ENCODE data around the gene ELMOD1.
A peak's percentile ranks its signal among the peaks of the same experiment; 100 is the strongest.

ELMOD1 gene

DNA sequence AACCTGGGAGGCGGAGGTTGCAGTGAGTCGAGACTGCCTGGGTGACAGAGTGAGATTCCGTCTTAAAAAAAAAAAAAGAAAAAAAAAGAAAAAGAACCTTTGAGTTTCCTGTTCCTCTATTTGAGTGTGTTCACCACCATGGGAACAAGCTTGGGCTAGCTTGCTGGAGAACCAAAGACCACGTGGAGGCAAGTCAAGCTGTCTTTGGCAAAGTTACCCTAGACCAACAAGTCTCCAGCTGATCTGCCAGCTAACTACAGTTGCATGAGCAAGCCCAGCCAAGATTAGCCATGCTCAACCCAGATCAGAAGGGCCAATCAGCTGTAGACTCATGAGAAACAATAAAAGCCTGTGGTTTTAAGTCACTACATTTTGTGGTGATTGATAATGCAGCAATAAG is 91.2 kb downstream of the ELMOD1 start:
- Mint-ChIP-seq H3K4me1 (peaks cover 6% of the 10 kb centered on the region), H3K27me3 (peaks cover 7% of the 10 kb centered on the region), H3K9me3 (no peaks in the 10 kb centered on the region), H3K4me3 (no peak overlapping the region), H3K27ac (no peak overlapping the region), H3K36me3 (no peaks in the 10 kb centered on the region)
- ATAC-seq: no peak

DNA sequence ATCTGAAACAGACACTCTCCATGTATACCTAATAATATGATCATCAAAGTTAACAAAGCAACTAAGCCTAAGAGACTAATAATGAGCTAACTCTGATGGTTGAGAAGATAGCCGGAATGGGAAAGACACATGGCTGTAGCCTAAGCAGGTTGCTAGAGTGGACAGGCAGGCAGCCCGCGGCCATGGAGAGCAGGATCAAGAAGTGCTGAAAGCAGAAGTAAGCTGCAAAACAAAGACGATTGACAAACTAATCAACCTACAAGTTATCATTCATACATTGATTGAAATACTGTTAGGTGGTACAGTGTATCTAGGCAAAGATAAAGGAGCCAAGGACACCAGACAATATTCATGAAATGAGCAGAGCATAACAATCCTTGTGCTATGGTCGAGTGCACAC is 91.6 kb downstream of the ELMOD1 start:
- Mint-ChIP-seq H3K27me3 (peaks cover 7% of the 10 kb centered on the region), H3K4me3 (no peak overlapping the region), H3K27ac (no peak overlapping the region), H3K4me1 (peaks cover 6% of the 10 kb centered on the region), H3K9me3 (no peaks in the 10 kb centered on the region), H3K36me3 (no peaks in the 10 kb centered on the region)
- no peak for ATAC-seq

DNA sequence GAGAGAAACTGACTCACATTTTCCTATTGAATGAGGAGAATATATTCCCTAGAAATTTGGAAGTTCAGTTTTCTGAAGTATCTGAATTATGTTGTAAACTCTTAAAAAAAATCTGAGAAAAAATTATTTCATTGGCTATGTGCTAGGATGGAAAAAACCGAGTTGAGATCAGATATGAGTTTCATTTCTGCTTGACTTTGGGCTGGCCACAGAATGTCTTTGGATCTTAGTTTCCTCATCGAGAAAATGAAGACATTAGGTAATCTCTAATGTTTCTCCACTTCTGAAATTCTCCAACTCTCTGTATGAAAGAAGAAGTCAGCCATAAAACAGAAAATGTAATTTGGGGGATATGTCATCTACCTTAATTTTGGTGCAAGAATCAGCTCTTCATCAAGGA is 92.1 kb downstream of the ELMOD1 start:
- Mint-ChIP-seq H3K27ac (no peak overlapping the region), H3K4me3 (no peak overlapping the region), H3K36me3 (no peaks in the 10 kb centered on the region), H3K27me3 (peaks cover 7% of the 10 kb centered on the region), H3K4me1 (peaks cover 6% of the 10 kb centered on the region), H3K9me3 (no peaks in the 10 kb centered on the region)
- ATAC-seq: no peak

DNA sequence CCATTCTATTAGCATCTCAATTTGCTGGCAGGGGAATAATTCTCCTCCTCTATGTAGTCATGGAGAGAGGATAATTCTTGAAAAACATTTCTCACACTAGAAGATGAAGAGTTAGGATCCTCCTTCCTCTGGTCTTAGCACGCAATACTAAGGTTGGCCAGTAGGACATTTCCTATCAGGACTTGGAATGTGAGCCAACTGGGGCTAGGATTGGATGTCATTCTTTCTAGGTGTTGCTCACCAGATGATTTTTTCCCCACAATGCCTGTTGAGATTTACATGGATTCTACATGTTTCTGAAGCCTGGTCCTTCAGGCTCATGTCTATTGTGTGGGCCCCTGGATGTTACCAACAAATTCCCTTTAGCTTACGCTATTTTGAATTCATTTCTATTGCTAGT is 92.9 kb downstream of the ELMOD1 start:
- H3K9me3 Mint-ChIP-seq: no peaks in the 10 kb centered on the region
- H3K4me3 Mint-ChIP-seq: no peak overlapping the region
- peaks cover 6% of the 10 kb centered on the region for H3K4me1 Mint-ChIP-seq
- no peak for ATAC-seq
- H3K27ac Mint-ChIP-seq: no peak overlapping the region
- no peaks in the 10 kb centered on the region for H3K36me3 Mint-ChIP-seq
- peaks cover 7% of the 10 kb centered on the region for H3K27me3 Mint-ChIP-seq

DNA sequence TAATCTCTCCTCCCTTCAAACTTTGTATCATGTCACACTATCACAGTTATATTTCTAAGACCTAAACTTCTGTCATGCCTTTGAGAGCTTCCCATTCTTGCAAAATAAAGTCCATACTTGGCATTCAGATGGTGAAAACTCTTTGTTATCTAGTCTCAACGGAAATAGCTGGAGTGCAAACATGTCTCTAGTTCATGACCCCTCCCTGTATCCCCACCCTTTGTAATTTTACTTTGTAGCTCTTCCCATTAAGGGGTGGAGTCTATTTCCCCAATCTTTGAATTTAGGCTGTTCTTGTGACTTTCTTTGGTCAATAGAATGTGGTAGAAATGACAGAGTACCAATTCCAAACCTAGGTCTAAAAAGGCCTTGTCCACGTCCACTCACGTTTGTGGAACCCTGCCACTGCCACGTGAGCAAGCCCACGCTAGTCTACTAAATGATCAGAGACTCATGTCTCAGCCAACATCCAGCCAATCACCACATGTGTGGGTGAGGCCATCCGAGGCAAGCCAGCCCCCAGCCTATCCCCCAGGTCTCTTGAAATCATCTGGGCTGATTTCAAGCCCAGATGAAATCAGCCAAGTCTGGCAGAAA is 97.5 kb downstream of the ELMOD1 start:
- H3K9me3 Mint-ChIP-seq: no peaks in the 10 kb centered on the region
- no peak for ATAC-seq
- peaks cover 25% of the 10 kb centered on the region for H3K27me3 Mint-ChIP-seq
- H3K27ac Mint-ChIP-seq: no peak overlapping the region
- H3K36me3 Mint-ChIP-seq: no peaks in the 10 kb centered on the region
- H3K4me1 Mint-ChIP-seq: no peaks in the 10 kb centered on the region
- H3K4me3 Mint-ChIP-seq: no peak overlapping the region

DNA sequence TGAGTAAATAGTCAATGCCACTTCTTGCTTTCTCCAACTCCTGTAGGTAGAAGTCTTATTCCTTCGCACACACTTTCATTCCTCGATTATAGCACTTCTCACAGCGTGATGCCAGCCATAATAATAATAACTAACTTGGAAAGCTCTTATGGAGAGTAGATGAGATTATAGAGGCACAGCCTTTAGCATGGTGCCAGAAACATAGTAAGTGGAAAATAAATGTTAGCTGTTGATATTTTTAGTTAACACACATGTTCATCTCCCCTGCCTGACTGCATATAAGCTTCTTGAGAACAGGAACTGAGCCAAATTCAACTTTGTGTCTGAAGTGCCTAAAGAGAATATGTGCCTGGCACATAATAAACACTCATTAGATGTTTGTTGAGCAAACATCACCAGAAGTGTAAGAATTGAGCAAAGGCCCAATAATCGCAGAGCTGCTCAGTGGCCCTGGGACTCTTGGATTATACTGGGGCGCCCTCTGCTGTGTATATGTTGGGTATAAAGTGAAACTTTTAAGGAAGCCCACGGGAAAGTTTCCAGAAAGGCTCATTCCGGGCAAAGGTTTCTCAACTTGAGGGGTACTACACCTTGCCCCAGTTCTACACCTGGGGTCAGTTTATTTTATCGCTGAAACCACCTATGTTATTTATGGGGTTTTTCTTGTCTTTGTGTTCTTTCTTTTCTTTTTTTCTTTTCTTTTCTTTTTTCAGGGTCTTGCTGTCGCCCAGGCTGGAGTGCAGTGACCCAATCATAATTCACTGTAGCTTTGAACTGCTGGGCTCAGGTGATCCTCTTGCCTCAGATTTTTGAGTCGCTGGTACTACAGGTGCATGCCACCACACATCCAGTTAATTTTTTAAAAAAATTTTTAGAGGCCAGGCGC is 98.6 kb downstream of the ELMOD1 start:
- Mint-ChIP-seq H3K27me3 (peaks cover 25% of the 10 kb centered on the region), H3K27ac (no peak overlapping the region), H3K4me3 (no peak overlapping the region), H3K4me1 (no peaks in the 10 kb centered on the region), H3K36me3 (no peaks in the 10 kb centered on the region), H3K9me3 (no peaks in the 10 kb centered on the region)
- ATAC-seq: peak; percentile 69

DNA sequence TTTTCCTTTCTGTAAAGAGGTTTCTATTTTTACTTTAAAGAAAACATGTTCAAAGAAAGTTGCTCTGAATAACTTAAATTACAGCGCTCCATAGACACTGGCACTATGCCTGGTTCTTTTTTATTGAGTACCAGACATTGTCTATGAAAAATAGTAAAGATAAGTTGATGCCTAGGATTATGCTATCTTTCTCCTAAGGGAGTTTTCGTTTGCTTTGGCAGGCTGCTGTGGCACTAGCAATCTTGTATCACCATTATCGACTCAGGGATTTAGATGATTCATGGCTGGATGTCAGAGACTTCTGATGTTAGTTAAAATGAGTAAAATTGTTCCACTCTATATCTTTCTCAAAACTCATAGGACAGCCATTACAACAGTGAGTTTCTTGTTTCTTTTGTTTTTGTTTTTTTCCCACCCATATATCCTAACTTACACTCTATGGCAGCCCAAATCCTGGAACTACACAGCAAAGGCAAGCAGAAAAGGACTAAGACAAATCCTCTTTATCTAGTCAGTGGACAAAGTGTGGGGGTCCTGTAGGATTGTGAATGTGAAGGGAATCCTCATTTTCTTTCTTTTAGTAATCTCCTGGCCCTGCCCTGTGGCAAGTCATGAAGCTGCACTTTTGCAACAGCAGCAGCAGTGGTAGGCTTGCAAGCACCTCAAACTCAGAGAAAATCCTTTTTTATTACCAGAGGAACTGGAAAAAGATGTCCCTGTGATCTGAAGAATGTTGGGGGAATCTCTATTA is 100.2 kb downstream of the ELMOD1 start:
- no peak for ATAC-seq
- peaks cover 27% of the 10 kb centered on the region for H3K27me3 Mint-ChIP-seq
- H3K36me3 Mint-ChIP-seq: no peaks in the 10 kb centered on the region

DNA sequence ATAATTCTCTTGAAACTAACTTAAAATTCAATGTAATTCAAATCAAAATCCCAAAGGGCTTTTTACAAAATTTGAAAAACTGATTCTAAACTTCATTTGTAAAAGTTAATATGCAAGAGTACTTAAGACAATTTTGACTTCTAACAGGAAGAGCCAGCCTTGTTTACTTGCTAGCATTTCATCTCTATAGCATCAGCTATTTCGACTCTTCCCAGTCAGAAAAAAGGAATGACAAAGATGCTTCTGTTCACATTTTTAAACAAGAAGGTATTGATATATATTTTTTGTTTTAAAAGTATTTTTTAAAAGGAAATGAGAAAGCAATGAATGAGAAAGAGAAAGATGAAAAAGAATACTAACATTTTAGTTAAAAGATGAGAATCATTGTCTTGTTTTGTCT is 104.5 kb downstream of the ELMOD1 start:
- no peak overlapping the region for H3K27ac Mint-ChIP-seq
- no peaks in the 10 kb centered on the region for H3K36me3 Mint-ChIP-seq
- H3K27me3 Mint-ChIP-seq: peaks cover 47% of the 10 kb centered on the region
- no peak for ATAC-seq
- H3K4me3 Mint-ChIP-seq: no peak overlapping the region
- H3K9me3 Mint-ChIP-seq: no peaks in the 10 kb centered on the region
- H3K4me1 Mint-ChIP-seq: no peaks in the 10 kb centered on the region

More for the DNA sequence above, 100.2 kb downstream of the ELMOD1 start:
- Mint-ChIP-seq H3K4me3 (no peak overlapping the region), H3K4me1 (no peaks in the 10 kb centered on the region), H3K9me3 (no peaks in the 10 kb centered on the region), H3K27ac (no peak overlapping the region)

DNA sequence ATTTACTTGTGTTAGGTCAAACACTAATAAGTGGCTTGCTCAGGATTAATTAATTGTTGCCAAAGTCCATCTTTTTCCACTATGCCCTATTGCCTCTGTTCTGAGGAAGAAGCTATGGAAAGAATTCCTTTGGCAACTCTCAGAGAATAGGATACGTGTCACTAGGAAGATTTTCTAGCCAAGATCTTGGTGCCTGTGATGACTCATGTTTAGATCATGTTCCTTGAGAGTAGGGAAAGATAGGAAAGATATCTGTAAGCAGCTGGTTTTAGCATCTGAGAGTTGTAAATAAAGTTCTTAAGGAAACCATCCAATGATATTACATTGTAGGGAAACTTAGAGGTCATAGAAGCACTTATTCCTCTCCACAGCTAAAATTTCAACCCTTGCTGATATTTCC is 105.2 kb downstream of the ELMOD1 start:
- no peaks in the 10 kb centered on the region for H3K9me3 Mint-ChIP-seq
- H3K36me3 Mint-ChIP-seq: no peaks in the 10 kb centered on the region

DNA sequence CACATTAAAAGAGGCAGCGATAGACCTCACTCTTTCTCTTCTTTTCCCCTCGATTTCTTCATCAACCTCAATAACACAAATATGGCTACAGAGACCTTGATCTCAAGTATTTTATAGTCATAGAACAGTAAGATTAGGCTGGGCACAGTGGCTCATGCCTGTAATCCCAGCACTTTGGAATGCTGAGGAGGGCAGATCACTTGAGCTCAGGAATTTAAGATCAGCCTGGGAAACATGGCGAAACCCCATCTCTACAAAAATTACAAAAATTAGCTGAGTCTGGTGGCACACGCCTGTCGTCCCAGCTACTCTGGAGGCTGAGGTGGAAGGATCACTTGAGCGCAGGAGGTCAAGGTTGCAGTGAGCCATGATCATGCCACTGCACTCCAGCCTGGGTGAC is 106.3 kb downstream of the ELMOD1 start:
- H3K27ac Mint-ChIP-seq: no peak overlapping the region
- no peaks in the 10 kb centered on the region for H3K9me3 Mint-ChIP-seq
- peaks cover 35% of the 10 kb centered on the region for H3K27me3 Mint-ChIP-seq
- H3K4me3 Mint-ChIP-seq: no peak overlapping the region
- H3K36me3 Mint-ChIP-seq: no peaks in the 10 kb centered on the region
- no peaks in the 10 kb centered on the region for H3K4me1 Mint-ChIP-seq
- no peak for ATAC-seq

More for the DNA sequence above, 105.2 kb downstream of the ELMOD1 start:
- Mint-ChIP-seq H3K27ac (no peak overlapping the region), H3K4me3 (no peak overlapping the region), H3K4me1 (no peaks in the 10 kb centered on the region), H3K27me3 (peaks cover 45% of the 10 kb centered on the region)
- no peak for ATAC-seq

DNA sequence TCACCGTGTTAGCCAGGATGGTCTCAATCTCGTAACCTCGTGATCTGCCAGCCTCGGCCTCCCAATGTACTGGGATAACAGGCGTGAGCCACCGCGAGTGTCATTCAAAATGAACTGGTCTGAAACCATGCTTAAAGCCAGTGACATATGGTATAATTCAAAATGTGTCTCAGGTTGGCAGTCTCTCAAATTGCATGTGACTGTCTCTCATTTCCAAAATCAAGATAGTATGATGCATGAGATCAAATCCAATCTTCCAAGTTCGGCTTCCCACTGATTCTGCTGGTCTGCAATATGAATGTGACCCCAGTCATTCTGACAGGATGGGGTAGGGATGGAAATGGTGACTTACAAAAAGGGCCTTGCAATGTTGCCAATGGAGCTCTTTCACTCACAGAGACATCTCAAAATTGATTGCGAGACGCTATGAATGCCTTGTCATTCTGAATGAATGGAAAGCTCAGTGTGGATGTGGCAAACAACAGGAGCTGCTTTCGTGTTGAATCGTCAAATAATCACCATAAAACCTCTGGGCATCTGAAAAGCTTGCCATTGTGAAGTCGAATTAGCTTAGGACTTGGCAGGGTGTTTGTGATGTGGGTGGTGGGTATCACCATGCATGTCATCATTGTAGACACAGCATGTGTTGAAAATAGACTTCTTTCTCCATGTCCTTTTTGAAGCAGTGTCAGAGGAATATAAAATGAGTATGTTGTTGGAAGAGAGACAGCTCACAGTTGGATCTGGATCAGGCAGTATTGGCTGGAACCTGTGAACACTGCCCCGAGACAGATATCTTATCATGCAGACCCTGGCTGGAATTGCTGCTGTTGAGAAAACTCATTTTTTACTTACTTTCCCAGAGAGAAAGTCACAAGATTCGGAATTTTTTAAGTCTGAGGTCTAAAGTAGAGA is 108.7 kb downstream of the ELMOD1 start:
- Mint-ChIP-seq H3K36me3 (no peaks in the 10 kb centered on the region), H3K27me3 (peaks cover 29% of the 10 kb centered on the region)

DNA sequence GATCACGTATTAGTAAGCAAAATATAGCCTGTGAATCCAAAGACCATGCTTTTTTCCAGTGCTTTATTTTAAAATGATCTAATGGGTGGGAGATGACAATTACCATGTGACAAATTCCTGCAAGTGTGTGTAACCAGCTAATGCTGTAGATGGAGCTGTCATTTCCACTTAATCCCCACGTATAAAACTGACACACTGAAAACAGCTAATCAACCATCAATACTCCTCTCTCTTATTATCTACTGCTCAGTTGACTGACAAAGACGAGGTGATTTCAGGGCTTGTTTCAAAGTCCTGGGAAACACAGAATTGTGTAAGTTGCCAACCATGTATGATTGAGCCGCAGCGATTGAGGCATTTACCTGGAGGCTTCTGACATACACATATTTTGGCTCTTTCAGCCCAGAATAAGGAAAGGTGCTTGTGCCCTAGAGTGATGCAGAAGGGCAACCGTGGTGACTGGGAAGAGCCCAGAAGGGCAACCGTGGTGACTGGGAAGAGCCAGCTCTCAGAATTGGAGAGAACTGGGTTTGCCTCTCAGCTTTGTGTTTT is 111.2 kb downstream of the ELMOD1 start:
- no peak for ATAC-seq
- no peaks in the 10 kb centered on the region for H3K9me3 Mint-ChIP-seq

More for the DNA sequence above, 108.7 kb downstream of the ELMOD1 start:
- H3K4me1 Mint-ChIP-seq: no peaks in the 10 kb centered on the region
- no peaks in the 10 kb centered on the region for H3K9me3 Mint-ChIP-seq
- H3K27ac Mint-ChIP-seq: no peak overlapping the region
- no peak overlapping the region for H3K4me3 Mint-ChIP-seq
- ATAC-seq: no peak

DNA sequence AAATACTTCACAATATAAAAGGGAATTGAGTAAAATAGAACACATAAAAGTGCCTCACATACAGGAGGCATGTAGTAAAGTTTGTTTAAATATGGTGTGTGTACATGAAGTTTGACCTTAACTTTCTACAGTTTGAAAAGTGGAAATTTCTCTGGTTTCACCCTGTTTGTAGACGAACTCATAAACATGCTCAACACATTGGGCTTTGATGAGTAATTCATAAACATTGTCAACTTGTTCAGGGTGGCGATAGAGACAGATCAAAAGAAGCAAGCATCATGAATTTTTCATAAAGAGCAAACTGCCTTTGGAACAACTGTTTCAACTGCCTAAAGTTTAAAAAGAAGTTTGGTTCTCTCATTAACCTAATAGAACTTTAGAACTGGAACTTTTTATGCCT is 111.8 kb downstream of the ELMOD1 start:
- no peak overlapping the region for H3K4me3 Mint-ChIP-seq
- no peak overlapping the region for H3K27ac Mint-ChIP-seq
- no peaks in the 10 kb centered on the region for H3K9me3 Mint-ChIP-seq
- peaks cover 20% of the 10 kb centered on the region for H3K27me3 Mint-ChIP-seq
- no peaks in the 10 kb centered on the region for H3K36me3 Mint-ChIP-seq
- no peak for ATAC-seq
- no peaks in the 10 kb centered on the region for H3K4me1 Mint-ChIP-seq

More for the DNA sequence above, 111.2 kb downstream of the ELMOD1 start:
- Mint-ChIP-seq H3K4me3 (no peak overlapping the region), H3K27me3 (peaks cover 17% of the 10 kb centered on the region), H3K36me3 (no peaks in the 10 kb centered on the region), H3K27ac (no peak overlapping the region), H3K4me1 (no peaks in the 10 kb centered on the region)

DNA sequence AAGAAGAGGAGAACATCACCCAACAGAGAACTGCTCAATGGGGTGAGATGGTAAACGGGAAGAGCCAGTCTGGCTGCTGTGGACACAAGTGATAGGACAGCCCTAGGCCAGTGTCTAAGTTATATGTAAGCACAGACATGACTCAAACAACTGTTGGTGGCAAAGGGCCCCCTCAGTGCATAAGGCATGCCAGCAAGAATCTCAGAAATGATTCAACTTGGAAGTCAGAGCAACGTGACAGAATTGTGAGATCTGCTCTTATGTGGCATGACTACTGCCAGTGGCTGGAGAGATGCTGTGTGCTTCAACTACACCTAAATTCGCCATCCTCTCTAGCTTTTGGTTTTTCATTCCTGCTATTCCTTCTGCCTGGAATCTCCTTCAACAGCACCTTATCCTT is 113.5 kb downstream of the ELMOD1 start:
- Mint-ChIP-seq H3K27me3 (peaks cover 25% of the 10 kb centered on the region), H3K36me3 (no peaks in the 10 kb centered on the region), H3K4me3 (no peak overlapping the region), H3K27ac (no peak overlapping the region), H3K4me1 (no peaks in the 10 kb centered on the region), H3K9me3 (no peaks in the 10 kb centered on the region)
- ATAC-seq: no peak

Data from stimulated activated memory B cell treated with anti-CD40 and anti-IgM and Interleukin-4, amounts not matched to agents 10 μg/mL and 1 μg/mL and 100 μg/mL, for 72 hours (primary cell).